G401.6 (cell line): ENCODE results near the gene C1orf56.

Experiments
- FAIRE-seq: peaks from 2 replicates; lab custom pipeline; 2012; peaks lifted over from hg19 to GRCh38; lab: Jason Lieb, UNC

The C1orf56 gene

GRCh38 chr1:151026460-151026859 lies 21.1 kb upstream of the C1orf56 start:
- FAIRE-seq = no peak

GRCh38 chr1:151032164-151032563 lies 15.4 kb upstream of the C1orf56 start:
- no peak for FAIRE-seq

GRCh38 chr1:151035167-151035566 lies 12.4 kb upstream of the C1orf56 start:
- no peak for FAIRE-seq

GRCh38 chr1:151036356-151036755 lies 11.2 kb upstream of the C1orf56 start, which contains the start of gene BNIPL:
Gene BNIPL, plus strand, starts transcription at chr1:151036586. Its CDS starts 140 bp downstream, at chr1:151036726.
- FAIRE-seq = no peak

GRCh38 chr1:151037032-151037431 lies 10.5 kb upstream of the C1orf56 start:
- FAIRE-seq = no peak

- no peak for FAIRE-seq
Observed at GRCh38 chr1:151039521-151039920, 8.0 kb upstream of the C1orf56 start.

- FAIRE-seq = no peak
Observed at GRCh38 chr1:151043163-151043562, 4.4 kb upstream of the C1orf56 start.

- no peak for FAIRE-seq
Observed at GRCh38 chr1:151047925-151048644, 534 bp downstream of the C1orf56 start.

GRCh38 chr1:151048645-151049032 lies 1.1 kb downstream of the C1orf56 start:
- FAIRE-seq = no peak

GRCh38 chr1:151049458-151049857 lies 1.9 kb downstream of the C1orf56 start:
- no peak for FAIRE-seq

- no peak for FAIRE-seq
Observed at GRCh38 chr1:151050051-151050688, 2.6 kb downstream of the C1orf56 start.

- FAIRE-seq = no peak
Observed at GRCh38 chr1:151051356-151052009, 3.9 kb downstream of the C1orf56 start.

- no peak for FAIRE-seq
Observed at GRCh38 chr1:151054971-151055547, 7.5 kb downstream of the C1orf56 start.

GRCh38 chr1:151055581-151055980 lies 8.0 kb downstream of the C1orf56 start:
- no peak for FAIRE-seq

GRCh38 chr1:151056149-151056548 lies 8.6 kb downstream of the C1orf56 start:
- no peak for FAIRE-seq

- FAIRE-seq = no peak
Observed at GRCh38 chr1:151058692-151059091, 11.1 kb downstream of the C1orf56 start.

GRCh38 chr1:151059109-151060006 lies 11.8 kb downstream of the C1orf56 start, which contains the start of gene CDC42SE1:
Gene CDC42SE1, minus strand, starts transcription at chr1:151059622. Its CDS starts 3,892 bp downstream, at chr1:151055730.
- FAIRE-seq = no peak

GRCh38 chr1:151060007-151060656 lies 12.6 kb downstream of the C1orf56 start, which contains the start of gene MLLT11:
Gene MLLT11, plus strand, starts transcription at chr1:151060397. Its CDS starts 6,828 bp downstream, at chr1:151067225.
- no peak for FAIRE-seq

GRCh38 chr1:151060657-151061421 lies 13.3 kb downstream of the C1orf56 start:
- FAIRE-seq = no peak

GRCh38 chr1:151061704-151062103 lies 14.2 kb downstream of the C1orf56 start:
- no peak for FAIRE-seq
